GM19463 (cell line): ENCODE data around the gene CLPSL2.

Source experiments
- ATAC-seq: cut with Tn5 transposase; IDR thresholded peaks from one replicate; pipeline ENCODE4 v1.9.1; 2021; ENCODE audit warnings: mild to moderate bottlenecking, moderate library complexity; ENCODE audit not compliant: unreplicated experiment

The CLPSL2 gene

DNA sequence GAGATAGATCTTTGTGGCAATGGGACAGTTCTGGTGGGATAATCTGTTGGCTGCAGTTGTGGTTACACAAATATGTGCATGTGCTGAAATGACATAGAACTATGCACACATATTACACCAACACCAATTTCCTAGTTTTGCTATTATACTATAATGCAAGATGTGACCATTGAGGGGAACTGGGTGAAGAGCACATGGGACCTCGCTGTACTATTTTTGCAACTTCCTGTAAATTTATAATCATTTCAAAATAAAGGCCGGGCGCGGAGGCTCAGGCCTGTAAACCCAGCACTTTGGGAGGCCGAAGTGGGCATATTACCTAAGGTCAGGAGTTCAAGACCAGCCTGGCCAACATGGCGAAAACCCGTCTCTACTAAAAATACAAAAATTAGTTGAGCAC is 30.9 kb upstream of the CLPSL2 start:
- ATAC-seq: no peak

DNA sequence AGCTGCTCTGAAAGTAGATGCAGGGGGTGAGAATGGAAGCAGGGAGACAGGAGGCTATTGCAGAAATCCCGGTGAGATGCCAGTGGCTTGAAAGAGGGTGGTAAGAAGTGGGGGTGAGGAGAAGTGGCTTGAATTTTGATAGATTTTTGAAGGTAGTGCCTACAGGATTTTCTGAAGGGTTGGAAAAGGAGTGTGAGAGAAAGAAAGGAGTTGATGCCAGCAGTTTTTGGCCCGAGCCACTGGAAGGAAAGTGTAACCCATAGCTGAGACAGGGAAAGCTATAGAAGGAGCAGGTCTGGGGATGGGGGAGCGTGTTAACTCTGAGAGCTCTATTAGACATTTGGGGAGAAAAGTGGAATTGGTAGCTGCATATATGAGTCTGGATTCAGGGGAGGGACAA is 29.9 kb upstream of the CLPSL2 start:
- no peak for ATAC-seq

DNA sequence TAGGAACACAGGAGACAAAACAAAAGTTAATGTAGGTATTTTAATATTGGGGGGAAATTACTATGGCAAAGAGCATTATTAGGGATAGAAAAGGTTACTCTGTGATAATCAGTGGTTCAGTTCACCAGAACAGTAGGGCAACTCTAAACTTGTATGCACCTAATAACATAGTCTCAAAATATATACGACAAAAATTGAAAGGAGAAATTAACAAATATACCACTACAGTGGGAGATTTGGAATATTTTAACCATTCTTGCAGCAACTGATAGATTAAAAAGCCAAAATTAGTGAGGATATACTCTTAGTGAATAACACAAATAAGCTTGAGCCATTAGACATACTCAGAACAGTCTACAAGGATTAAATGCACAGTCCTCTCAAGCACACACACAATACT is 28.5 kb upstream of the CLPSL2 start:
- ATAC-seq: no peak

DNA sequence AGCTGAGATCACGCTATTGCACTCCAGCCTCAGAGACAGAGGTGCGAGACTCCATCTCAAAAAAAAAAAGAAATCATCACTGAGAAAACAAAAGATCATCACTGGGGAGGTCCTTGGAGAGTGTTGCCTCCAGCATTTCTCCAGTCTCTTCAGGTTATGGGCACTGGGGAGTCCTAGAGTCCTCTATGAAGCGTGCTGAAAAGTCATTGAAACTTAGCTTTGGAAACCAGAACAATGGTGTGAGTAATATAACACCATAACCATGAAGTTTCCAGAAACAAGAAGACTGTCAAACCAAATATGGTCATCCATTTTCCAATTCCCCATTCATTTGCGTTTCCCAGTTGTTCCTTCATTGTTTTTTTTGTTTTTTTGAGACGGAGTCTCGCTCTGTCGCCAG is 25.8 kb upstream of the CLPSL2 start:
- ATAC-seq: no peak

DNA sequence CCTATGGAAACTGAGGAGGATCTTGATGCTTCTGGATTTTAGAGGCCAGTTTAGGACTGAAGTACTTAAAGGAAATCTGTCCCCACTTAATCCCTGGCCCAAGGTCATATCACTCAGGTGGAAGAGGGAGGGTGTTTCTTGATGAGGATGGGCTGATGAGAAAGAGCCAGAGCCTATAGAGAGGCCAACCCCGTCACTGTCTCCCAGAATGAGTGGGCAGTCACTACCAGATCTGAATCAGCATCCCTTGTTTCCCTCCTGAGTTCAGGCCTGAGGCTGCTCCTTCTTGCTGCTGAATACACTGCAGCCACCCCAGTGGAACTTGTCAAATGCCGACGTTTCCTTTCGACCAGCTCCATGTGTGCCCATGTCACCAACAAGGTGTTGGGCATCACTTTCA is 24.8 kb upstream of the CLPSL2 start:
- no peak for ATAC-seq

DNA sequence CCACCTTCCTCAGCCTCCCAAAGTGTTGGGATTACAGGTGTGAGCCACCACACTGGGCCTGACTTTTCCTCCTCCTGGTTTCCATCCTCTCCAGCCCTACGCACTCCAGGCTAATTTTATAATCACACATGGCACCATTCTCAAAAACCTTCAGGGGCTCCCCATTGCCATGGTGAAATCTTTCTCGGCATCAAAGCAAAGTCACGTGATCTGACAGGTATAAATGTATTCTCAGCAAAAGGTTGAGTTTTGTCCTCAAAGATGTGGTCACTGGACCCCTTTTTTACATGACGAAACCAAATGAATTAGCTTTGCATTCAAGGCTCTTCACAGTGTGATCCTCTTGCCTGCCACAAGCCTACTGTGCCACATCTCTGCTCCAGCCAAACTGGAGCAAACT is 24.1 kb upstream of the CLPSL2 start:
- ATAC-seq: no peak

DNA sequence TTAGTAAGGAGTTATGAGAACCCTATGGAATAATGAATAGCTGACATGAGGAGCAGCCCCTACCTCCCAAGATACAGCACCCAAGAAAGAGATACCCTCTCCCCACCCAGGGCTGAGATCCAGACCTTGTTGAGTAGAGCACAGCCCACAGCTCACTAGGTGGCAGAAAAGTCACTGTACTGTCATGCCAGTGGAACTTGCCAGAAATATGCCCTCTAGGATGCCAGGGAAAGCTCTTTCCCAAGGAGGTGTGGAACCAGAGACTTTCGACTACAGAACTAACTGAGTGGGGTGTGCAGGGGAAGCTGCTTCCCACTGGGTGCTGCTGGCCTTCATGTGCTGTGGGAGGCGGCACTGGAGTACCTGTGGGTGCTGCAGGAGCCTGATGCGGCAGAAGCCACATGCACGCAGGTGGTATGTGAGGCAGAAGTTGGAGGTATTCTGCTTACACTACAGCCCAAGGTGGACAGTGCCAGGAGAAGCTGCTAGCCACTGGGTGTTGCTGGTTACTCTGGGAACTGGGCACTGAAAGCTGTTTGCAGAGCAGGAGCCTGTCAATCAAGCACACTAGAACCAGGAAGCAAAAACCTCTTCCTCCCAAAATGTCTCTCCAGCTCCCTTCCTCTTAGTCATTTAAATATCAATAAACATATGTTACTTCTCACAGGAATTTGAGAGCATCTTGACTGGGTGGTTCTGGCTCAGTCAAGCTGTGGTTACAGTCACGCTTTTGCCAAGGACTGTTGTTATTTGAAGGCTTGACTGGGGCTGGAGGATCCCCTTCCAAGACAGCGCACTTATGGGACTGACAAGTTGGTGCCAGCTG is 21.7 kb upstream of the CLPSL2 start:
- no peak for ATAC-seq

DNA sequence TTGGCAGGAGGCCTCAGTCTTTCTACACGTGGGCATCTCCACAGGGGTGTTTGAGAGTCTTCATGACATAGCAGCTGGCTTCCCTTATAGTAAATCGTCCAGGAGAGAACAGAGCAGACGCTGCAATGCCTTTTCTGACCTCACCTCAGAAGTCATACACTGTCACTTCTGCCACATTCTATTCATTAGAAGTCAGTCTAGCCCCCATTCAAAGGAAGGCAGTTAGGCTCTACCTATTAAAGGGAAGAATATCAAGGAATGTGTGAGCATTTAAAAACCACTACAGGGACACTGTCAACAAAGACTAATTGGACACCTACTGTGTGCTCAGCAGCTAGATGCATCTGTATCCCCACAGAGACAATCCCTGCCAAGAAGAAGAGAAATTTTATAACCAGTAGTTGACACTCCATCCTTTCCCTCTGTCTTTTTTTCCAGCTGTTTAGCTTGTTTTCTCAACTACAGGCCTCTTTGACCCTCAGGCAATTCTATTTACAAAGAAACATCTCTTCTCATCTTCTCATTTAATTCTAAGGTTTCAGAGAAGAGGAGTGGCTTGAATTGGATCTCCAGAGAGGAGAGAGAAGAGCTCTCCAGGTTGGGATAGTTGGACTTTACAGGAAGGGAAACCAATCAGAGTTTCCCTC is 21.0 kb upstream of the CLPSL2 start:
- ATAC-seq: no peak

DNA sequence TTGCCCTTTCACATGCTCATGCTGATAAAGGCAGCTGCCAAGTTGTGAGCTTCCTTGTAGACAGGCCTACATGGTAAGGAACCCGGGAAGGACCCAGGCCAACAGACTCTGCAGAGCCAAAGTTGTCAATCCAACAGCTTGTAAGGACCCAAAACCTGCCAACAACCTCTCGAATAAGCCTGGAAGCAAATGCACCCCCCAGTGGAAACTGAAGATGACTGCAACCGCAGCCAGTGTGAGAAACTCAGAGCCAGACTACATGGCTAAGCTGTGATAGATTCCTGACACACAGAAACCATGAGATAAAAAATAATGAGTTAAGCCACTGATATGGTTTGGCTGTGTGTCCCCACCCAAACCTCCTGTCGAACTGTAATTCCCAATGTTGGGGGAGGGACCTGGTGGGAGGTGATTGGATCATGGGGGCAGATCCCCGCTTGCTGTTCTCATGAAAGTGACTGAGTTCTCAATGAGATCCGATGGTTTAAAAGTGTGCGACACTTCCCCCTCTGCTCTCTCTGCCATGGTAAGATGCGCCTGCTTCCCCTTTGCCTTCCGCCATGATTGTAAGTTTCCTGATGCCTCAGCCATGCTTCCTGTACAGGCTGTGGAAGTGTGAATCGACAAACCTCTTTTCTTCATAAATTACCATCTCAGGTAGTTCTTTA is 18.8 kb upstream of the CLPSL2 start:
- no peak for ATAC-seq

DNA sequence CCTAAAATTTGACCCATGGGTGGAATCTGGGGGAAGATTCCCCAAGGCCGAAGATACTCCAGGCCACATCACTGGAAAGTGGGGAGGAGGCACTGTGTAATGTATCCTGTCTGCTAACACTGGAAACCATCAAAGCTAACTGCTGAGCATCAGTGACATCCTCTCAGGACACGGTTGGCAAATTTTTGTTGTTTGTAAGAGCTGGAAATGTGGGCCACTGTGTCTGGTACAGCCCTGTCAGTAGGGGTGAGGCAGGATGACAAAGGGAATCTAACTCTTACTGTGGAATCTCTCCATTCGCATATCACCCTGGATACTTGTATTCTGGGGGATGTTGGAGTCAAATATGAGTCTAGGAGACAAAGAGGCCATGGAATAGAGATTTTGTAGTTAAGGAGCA is 17.0 kb upstream of the CLPSL2 start:
- ATAC-seq: no peak

DNA sequence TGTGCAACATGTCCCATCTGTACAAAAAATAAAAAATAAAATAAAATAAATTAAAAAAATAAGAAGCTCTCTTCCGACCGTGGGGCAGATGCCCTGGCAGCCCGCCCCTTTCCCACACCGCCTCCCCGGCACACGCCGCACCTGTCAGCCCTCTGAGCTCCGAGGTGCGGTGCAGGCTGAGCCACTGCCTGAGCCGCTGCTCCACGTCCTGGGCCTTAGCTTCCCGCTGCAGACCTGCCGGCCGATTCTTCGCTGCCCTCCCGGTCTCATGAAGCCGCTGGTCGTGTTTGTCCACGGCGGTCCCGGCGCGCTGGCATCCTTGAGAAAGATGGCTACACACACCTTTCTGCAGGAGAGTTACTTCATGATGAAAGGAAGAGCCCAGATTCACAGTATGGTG is 10.7 kb upstream of the CLPSL2 start:
- ATAC-seq: no peak

DNA sequence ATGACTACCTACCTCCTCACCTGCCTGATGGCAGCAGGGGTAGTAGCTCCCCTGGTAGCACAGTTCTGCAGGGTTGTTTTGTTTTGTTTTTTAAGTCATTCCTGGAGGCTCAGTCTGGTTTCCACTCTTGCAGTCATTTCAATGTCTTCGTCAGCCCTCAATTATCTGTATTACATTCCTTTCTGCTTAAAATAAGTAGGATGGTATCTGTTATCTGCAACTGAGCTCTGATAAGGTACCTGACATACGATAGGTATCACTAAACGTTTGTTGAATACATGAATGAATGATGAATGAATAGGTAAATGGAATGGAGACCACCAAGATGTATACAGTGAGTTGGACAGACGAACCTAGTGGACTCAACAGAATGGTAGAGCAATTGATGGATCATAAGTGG is 7.2 kb upstream of the CLPSL2 start:
- ATAC-seq: no peak

DNA sequence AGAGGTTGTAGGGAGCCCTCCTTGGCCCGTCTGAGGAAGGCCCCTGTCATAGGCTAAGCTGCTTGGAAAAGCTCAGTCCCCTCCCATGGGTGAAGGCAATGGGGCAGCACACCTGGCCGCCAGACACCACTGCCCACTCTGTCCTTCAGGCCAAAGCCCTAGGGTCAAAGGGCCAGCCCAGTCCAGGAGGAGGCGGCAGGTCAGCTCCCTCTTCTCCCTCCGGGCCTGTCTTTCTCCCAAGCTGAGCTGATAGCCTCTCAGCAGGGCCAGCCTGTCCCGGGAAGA is 5.1 kb upstream of the CLPSL2 start:
- ATAC-seq: no peak

DNA sequence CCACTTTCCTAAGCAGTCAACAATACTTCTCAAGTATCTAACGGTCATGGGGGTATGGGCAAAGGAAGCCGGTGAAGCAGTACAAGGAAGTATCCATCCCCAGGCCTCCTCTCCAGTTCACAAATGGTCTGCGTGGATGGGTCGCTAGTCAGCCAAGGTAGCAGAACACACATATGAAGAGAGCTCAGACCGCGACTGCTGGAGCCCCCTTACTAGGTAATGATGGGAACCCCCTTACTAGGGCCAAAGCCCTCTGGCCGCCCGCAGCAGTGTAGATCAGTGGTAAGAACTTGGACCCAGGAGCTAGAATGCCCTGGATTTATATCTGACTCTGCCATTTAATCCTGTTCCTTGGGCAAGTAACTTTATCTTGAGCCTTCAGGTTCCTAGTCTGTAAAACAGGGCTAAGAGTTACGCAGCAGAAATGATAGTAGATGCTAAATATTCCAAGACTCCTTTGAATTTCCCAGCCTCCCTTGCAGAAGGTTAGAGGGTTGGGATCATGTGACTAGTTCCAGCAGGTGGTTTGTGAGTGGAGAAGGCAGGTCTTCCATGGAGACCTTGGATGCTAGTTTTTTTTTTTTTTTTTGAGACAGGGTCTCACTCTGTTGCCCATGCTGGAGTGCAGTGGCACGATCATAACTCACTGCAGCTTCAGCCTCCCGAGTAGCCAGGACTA is 2.1 kb upstream of the CLPSL2 start:
- no peak for ATAC-seq

DNA sequence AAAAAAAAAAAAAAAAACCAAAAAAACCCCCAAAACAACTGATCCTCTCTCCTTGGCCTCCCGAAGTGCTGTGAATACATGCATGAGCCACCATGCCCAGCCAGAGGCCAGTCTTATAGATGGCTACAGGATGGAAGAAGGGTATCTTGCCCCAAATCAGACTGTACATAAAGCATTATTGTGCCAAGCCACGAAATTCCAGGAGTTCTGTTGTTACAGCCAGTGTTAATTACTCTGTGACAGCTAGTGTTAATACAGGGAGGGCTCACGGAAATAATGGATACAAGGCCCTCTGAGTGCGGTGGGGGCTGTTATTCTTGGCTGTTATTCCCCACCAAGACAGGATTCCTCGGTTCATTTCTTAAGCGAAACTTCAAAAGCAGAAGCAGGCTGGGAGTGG is 1.4 kb upstream of the CLPSL2 start:
- ATAC-seq: no peak

DNA sequence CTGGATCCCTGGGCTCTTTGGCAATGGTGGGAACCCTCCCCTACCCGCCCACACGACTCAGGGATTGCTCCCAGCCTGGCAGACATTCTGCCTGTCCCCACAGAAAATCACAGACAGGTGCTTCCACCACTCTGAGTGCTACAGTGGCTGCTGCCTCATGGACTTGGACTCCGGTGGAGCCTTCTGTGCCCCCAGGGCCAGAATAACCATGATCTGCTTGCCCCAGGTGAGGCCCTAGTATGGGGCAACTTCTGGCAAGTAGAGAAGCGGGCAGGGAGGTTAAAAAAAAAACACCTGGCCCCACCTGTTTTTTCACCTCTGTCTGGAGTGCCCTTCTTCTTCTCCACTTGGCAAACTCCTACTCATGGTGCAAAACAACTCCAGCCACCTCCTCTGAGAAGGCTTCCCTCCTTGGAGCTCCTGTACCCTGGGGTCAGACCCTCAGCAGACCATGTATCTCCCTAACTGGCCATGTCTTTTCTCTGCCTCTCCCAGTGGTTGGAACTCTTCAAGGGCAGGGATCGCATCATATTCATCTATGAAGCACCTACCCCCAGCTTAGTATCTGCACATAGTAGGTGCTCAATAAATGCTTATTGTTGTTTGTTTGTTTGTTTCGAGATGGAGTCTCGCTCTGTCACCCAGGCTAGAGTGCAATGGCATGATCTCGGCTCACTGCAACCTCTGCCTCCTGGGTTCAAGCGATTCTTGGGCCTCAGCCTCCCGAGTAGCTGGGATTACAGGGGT is 1.1 kb downstream of the CLPSL2 start:
- ATAC-seq: no peak

DNA sequence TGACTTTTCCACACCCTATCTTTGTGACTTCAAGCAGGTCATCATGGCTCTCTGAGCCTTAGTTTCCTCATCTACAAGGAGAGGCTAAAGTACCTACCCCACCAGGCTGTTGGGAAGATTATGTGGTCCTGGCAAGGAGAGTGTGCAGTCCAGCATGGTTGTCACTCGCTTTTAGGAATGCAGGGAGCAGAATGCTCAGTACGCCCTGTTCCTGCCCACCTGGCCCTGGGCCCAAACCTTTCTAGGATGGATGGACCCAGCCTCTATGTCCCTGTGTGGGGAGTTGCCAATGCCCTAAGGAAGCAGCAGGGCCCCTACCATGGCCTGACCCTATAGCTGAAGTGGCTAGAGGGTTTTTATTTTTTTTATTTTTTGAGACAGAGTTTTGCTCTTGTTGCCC is 2.0 kb downstream of the CLPSL2 start:
- ATAC-seq: no peak

DNA sequence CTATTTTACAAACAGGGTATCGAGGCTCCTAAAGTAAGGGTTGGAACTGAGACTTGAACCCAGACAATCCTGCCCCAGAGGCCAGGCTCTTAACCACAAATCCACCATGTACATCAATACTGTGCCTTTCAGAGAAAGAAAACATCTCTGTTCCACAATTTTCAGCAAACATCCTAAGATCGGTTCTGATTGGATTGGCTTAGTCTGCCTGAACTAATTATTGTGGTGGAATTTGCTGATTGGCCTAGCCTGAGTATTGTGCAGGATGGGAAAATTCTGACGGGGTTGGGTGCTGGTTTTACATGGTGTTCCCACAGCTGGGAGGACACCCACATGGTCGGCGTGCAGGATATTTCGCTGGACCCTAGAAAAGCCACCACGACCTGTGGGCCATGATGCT is 4.3 kb downstream of the CLPSL2 start, which contains the start of gene CLPSL1:
TSS of gene CLPSL1 (plus strand) at position 301 of the 400 bp plus-strand sequence. CDS start at position 393, 92 bp downstream.
- no peak for ATAC-seq

DNA sequence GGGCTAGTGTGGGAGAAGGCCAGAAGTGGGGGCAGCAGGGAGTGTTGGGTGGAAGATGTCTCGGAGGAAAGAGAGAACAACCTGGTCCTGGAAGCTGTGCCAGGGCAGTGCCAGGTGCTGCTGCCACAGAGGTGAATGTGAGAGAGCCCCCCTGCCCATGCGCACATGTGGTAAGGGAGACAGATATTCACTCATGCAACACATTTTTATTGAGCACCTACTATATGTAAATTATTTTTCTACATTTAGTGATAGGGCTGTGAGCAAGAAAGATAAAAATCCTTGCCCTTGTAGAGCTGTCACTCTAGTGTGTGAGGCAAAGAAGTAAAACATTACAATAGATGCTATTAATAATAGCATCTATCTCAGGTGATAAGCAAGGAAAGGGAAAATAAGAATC is 4.9 kb downstream of the CLPSL2 start:
- ATAC-seq: no peak

DNA sequence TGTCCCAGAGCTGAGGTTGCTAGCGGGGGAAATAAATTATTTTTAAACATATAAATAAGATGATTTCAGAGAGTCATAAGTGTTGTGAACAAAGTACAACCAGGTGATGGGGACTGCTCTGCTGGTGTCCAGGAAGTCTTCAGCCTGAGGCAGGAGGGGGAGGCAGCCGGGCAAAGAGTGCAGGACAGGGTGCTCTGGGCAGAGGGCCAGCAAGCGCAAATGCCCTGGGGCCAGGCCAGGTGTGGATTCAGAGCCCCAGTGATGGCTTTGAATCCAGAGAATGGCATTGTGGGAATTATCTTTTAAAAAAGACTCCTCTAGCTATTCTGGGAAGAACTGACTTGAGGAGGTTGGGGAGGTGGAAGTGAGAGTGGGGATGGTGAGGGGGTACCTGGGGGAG is 6.0 kb downstream of the CLPSL2 start:
- no peak for ATAC-seq

DNA sequence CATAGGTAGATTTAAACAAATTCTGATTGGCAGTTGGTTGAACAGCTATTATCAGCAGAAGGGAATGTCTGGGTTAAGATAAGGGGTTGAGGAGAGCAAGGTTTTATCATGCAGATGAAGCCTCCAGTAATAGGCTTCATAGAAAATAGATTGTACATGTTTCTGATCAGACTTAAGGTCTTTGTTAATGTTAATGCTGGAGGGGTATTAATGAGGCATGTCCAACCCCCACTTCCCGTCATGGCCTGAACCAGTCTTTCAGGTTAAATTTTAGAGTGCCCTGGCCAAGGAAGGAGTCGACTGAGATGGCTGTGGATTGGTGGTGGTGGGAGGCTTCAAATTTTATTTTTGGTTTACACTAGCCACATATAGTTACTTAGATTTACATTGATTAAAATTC is 7.8 kb downstream of the CLPSL2 start:
- no peak for ATAC-seq
